SIG-M5 (cell line): ENCODE data around the gene CSAD.

Experiments used
- DNase-seq: peaks from one replicate; lab custom pipeline; 2025; lab: John Stamatoyannopoulos, UW

The CSAD gene

DNA sequence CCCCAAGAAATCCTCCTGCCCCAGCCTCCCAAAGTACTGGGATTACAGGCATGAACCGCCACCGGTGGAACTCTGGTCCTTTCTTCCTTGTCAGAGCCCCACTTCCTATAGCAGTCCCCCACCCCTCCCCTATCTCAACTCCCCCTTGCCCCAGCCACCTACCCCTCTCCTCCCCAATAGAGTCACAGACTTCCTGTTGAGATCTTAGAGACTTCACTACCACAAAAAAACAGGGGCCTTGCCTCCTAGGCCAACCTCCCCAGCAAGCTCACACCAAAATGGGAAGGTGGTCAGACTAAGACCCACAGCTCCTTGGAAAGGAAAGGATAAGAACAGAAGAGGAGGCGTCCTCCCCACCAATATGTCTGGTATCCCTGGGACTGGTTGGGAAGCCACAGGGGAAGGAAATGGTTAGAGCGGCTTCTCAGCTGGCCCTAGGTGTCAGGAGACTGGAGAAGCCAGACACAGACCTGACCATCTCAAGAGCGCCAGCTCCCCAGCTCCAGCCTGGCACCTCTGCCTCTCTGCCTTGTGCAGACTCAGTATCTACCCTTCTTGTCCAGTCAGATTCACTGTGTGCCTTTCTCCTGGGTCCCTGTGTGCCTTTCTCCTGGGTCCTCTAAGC, 17.9 kb upstream of the CSAD start:
- no peak for DNase-seq

DNA sequence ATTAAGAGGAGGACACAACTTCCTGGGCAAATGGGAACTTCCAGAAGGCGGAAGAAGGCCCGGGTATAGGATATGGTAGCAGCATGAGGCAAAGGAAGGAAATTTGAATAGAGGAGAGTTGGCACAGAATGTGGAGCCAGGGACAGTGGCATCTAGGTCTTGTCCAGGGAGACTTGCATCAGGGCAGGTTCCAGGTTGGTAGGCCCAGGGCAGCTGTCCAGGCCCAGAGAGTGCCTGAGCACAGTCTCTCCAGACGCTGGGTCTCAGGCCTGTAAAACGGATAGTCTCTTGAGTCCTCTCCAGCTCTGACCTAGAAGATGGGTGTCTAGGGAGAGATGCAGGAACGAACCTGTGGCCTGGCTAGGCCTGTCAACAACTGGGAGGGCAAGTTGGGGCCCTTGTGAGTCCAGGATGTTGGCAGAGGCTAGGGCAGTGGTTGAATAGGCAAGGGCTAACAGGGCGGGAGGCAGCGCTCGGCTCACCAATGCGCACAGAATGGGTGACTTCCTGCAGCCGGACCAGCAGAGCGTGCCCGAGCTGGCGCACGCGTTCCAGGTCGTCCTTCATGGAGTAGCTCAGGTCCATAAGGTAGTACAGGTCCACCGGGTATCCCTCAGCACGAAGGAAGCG, 16.4 kb upstream of the CSAD start:
- DNase-seq = no peak

DNA sequence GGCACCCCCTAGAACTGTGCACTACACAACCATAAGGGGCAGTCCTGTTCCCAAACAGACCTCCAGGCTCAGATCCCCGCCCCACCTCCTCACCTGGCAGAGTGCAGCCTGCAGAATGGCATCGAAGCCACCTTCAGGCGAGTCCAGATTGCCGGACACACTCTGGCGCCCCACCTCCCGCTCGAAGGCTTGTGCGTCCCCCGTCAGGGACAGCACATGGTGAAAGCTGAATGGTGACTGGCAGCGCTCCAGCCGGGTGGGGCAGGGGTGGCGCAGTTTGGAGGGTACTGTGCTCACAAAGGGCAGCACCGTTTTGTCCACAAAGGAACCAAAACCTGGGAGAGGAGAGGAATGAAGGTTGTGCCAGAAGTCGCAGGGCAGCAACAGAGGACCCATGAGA, 15.8 kb upstream of the CSAD start:
- DNase-seq = no peak

DNA sequence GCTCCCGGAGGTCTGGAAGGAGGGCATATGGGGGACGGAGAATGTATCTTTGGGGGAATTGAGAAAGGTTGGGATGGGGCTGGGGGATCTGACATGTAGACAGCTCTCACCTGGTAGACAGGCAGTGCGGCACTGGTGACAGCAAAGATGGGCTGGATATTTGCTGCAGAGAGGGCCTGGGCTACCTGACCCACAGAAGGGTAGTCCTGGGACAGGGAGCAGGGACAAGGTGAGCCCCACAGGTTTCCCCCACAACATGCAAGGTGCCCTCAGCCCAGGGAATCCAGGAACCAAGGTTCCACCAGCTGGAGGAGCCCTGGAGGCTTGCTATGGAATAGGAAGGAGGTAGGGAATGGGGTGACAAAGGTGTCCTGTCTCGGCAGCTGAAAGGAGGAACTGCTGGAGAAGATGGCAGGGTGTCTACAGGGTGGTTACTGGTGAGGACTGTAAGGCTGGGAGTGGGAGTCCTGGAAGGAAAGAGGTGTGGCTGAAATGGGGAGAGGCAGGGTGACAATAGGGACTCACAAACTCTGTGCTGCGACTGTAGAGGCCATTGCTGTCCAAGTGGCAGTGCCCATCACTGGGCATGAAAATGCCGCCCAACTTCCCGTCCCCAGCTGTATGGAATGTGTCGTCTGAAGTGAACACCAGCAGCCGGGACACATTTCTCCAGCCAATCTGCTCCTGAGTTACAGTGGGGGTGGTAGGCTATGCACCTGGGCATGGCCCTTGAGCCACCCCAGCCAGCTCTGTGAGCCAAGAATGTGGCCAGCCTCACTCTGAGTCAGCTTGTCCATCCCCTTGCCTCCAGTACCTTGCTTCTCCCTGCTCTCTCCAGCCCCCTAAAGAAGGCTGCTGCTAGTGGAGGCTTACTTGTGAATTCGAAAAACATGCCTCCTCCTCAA, 15.0 kb upstream of the CSAD start:
- no peak for DNase-seq

DNA sequence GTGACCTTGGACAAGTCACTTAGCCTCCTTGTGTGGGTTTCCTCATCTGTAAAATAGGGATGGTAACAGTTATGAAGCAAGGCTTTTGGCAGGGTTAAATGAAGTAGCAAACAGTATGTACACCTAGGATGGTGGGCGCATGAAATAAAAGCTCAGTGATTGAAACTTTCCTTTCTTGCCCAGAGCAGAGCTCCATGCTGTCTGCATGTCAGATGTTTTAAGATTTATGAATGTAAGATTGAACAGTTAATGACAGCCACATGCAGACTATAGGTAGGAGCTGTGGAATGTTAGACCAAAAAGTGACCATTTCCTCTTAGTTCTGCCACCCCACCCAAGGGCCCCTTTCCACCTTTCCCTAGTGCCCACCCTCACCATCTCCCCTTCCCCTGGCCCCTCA, 14.2 kb upstream of the CSAD start:
- DNase-seq = no peak

DNA sequence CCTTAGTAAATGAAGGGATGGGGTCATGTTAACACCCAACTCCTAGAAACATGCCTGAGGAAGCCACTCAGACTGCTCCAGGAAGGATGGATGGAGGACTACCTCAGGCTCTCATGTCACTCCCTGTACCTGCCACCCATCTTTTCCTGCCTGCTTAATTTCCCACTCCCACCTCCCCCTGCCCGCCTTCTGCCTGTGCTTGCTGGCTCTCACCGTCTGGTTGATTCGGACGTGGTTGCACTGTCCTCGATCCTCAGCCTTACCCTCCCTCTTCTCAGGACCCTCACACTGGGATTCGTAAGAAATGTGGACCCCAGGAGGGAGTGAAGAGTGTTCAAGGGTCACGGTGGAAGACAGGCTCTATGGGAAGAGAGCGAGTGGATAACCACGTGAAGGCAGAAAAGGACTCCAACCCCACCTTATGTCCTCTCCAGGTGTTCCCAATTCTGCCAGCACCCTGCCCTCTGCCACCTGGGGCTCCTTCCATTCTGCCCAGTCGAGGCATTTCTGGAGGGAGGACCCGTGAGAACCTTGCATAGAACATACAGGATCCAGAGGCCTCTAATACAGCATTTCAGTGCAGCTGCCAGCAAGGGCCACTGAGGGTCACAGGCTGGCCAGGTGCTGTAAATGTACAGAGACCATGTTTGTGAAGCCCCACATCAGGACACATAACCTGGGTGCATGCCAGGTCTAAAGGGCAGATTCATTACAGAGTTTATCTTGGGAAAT, 13.4 kb upstream of the CSAD start:
- no peak for DNase-seq

DNA sequence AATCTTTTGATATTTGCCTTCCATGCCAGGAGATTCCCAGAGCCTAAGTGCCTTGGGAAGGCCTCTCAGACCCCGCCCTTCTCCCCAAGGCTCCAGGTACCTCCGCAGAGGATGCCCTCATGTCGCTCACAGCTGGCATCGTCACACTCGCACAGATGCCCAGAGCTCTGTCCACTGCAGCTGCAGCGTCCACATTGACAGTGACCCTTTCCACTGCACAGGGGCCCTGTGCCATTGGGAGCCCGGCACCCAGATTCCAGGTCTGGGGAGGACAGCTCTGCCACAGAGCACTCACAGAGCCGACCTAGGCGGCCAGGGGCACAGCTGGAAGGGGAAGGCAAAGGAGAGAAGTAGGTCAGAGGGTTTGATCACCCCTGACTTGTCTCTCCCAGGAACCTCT, 12.3 kb upstream of the CSAD start:
- no peak for DNase-seq

DNA sequence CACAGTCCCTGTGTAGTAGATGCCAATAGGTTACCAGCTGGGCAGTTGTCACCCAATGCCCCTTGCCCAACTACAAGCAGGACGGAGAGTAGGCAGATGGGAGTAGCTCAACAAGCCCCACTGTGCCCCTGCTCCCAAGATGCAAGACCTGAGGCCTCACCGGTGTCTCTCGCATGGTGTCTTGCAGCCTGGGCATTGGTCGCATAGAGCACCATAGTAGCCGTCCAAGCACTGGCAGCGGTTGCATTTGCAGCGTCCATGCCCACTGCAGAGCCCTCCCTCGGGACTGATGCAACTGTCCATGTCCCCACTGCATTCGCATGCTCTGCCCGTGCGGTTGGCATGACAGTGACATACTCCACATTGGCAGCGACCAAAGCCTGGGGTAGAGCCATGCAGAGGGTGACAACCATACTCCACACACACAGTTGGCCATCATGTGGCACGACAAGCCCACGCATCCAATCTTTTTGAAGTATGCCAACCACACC, 11.9 kb upstream of the CSAD start:
- DNase-seq = no peak

DNA sequence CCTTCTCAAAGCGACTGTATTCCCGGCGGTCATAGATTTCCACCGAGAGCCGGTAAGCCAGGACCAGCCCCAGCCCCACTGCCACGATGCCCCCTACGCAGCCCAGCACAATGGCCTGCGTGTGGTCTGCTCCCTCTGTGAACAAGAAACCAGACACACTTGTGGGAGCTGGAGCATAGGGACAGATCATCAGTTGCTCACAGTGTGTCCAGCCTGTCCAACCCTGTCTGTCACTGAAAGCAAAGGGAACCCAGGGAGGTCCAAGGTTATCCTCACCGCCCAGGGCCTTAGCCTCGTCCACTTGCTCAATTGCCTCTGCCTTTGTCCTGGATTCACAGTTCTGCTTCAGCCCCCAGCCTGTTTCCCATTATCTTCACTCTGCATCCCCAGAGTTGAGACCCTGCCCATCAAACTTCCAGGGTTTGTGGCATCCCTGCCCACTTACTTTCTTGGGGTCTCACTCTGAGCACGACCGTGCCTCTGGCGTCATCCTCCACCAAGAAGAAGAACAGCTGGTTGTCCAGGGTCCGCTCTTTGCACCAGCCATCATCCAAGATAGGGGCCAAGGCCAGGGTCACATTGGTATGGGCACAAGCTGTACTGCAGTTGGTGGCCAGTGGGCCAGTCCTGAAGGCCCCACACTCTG, 11.3 kb upstream of the CSAD start:
- no peak for DNase-seq

DNA sequence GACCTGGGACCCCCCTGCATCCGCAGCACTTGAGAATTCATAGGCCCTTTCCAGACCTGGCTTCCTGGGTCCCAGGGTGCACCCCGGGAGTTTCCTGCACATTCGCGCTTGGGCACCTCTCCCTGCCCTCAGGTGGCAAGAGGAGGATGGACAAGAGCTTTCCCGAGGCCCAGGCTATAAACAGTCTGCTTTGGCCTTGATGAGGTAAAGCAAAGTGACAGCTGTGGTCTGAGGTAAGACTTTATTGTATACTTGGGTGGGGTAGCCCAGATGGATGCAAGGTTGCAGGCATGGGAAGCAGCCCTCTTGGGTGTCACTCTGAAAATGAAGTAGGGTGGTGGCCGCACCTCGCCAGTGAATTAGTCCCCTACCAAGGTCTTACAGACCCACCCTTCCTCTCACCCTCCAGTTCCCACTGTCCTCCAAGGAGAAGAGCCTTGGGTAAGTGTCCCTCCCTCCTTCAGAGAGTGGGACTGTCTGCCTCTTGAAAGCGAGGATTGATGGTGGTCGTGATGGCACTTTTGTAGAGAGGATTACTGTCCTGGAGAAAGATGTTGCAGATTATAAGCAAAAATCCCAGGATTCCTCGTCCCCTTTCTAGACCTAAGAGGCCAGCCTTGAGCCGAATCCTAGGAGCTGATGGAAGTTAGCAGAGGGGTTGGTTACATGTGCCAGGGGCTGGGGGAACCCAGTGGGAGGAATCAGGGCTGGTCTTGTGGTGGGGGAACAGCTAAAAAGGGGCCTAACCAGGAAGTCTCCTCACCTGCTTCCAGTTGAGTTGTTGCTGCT, 10.6 kb upstream of the CSAD start:
- DNase-seq = no peak

DNA sequence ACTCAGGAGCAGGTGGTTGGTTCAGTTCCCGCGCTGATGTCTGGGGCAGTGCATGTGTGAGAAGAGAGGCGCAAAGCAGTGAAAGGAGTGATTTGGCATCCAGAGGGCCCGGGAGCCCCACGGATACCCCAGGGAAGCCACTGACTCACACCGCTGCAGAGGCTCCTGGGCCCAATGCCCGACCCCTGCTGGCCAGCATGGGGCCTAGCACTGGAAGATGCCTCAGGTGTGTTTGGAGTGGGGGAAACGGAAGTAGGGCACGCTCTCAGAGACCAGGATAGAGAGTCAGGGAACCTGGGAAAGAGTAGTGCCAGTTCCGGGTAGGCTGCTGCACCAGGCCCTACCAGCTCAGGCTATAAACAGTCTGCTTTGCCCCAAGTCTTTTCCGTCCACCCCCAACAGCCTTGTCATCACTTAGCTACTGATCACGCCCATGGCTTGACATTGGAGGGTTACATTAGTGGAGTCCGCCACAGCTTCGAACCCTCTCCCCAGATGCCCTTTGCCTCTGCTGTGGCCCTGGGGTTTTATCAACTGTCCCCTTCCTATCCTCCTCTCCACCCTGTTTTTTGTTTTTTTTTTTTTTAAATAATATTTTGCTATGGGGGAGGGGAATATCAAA, 9.5 kb upstream of the CSAD start:
- DNase-seq = no peak

DNA sequence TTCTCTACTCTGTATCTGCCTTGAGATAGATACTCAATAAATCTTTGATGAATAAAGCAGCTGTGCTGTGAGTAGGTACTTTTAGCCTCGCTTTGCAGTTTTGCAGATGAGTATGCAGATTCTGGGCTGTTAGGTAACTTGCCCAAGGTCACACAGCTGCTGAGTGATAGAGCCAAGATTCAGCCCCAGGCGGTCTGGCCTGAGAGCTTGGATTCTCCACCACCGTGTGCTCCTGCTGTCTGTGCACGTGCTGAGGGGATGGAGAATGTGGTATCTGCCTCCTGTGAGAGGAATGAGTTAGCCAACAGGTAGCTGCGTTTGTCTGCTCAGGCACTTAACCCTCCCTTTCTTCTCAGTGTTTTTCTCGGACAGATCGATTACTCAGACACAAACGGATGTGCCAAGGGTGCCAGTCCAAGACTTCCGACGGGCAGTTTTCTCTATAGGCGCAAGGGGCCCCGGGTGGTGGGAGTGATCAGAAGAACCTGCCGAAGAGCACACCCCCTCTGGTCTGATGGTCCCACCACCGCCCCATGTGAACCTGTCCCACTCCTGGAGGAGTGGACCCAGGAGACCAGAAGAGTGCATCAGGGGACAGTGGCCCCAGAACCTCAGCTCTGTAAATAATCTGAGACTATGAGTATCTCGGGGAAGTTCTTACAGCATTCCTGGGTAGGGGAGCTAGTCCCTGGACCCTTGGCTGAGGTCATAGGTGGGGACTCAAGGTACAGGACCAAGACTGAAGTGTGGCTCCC, 6.6 kb upstream of the CSAD start:
- no peak for DNase-seq

DNA sequence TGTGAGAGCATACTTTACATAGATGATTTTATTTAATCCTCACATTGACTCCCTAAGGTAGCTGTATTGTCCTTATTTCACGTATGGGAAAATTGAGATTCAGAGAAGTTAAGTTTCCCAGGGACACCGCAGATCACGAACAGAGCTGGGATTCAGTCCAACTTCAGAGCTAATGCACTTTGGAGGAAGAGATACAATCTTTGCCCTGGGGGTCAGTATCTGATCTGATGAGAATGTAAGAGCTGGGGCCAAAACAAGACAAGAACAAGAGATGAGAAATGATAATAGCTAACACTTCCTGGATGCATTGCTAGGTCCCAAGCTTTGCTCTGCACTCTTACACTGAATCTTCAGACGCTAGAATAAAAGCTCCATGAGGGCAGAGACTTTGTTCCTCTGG, 6.0 kb upstream of the CSAD start:
- DNase-seq = no peak

DNA sequence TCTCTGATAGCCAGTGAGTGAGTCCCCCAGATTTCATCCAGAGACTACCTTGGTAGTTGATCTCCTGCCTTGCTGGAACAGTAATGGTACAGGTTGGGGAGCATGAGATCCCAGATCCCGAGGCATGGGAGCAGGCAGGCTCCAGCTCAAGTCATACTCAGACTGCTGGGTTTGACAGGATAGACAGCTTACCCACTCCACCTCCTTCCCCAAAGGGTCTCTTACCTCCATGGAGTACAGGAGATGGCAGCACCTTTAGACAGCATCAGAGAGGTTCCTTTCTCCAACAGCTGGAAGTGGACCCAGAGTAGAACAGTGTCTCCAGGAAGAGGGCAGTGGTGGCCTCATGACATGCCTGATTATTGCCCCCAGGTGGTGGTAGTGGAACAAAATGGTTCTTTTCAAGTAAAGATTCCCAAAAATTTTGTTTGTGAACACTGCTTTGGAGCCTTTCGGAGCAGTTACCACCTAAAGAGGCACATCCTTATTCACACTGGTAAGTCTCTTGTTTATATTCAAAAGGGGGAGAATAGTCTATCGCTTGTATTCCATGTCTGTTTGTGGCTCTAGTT, 4.9 kb upstream of the CSAD start:
- DNase-seq = no peak

DNA sequence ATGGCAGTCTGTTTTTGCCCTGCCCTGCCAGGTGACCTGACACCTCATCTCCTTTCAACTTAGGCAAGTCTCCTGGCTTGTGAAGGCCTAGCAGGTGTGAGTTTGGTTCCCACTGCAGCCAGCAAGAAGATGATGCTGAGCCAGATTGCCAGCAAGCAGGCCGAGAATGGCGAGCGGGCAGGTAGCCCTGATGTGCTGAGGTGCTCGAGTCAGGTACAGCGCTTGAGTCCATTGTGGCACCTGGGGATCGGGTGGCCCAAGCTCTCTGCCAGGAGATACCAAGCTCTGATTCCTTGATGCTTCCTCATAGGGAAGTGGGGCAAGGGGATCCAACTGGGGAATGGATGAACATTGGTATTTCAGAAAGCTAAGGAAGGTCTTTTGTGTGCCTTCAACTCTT, 4.1 kb upstream of the CSAD start:
- no peak for DNase-seq

DNA sequence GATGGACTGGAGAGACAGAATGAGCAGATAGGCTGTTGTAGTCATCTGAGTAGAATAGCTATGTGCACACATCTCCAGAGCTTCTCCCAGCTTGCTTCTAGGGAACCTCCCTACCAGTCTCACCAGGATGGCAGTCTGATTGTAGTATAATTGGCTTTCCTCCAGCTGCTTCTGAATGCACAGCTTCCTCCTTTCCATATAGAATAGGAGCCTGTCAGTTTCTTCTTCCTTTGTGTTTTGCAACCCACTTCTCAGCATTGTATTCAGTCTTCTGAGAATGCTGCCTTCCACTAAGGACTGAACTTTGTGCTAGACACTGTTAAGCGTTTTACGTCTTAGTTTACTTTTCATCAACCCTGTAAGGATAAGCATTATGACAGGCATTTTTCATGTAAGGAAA, 2.2 kb upstream of the CSAD start:
- DNase-seq = peak; percentile 52

DNA sequence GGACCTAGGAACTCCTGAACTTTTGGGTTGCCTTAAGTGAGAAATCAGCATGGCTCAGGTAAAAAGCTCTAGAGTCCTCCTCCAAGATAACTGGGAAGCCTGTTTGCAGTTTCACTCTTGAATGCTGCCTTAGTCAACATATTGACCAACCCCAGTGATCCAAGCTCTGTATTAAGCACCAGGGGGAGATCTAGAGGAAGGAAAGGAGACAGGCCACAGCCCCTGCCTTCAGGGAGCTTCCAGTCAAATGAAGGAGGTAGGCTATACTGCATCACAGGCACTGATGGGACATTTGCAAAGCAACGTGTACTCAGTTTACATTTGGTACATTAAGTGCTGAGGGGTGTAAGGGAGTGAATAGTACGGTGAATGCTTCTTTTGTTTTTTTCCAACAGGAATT, 1.2 kb upstream of the CSAD start:
- DNase-seq = no peak

DNA sequence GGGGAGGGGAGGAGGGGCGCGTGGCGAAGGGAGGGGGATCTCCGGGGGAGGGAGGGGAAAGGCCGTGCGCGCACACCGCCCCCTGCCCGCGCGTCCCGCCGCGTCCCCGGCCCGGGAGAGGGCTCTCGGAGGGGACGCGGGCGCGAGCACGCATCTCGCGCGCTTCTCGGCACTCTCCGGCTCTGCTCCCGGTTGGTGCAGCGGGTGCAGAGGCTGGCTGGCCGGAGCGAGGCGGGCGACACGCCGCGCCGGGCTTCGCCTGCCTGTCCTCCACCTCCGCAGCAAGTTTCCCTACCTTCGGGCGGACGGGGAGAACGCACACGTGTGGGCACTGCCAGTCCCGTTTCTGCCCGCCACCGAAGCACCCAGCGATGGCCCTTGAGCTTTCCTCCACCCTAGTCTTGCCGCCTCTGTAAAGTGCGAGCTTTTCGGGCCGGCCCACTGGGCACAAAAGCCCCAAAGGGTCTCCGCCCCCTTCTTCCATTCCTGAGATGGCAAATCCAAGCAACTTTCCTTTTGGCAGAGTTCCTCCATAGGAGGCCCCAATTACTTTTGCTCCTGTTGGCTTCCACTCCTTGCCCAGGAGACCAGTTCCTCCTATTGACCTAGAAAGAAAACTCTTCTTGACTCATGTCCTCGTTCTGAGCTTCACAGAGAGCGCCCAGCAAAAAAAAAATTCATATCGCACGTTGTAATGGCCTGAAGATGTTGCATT, 363 bp upstream of the CSAD start:
- no peak for DNase-seq

DNA sequence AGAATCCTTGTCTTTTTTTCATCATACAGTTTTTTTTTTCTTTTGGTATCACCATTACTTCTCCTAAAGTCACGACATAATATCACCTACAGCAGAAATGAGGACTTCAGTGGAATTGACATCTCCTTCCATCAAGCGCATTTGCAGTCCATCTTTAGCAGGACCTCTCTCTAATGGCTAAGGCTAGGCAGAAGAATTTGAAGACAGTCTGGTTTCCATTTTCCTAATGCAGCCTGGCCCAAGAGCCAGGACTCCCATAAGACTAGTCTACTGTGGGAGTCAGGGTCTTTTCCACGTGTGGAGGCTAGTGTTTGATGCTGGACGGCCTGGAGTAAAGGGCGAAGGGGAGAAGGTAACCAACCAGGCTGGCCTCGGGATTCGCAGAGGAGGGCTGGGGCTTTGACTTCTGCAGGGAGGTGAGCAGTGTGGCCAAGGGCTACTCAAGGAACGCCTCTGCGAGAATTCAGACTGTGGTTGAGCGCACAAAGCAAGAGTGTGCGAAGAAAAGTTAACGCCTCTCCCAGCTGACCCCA, 972 bp downstream of the CSAD start:
- DNase-seq = no peak
